Prostate gland (tissue), 2 donors: ENCODE results near the gene DPH1. TPM values are rescaled to one million over a fixed set of nuclear protein-coding genes. Genes with fewer than 3 reads are reported as not detected.
A peak's percentile ranks its signal among the peaks of the same experiment; 100 is the strongest.

Experiments used
- DNase-seq: peaks from one replicate; pipeline ENCODE4 v3.0.0-alpha.2; 2019; ENCODE audit warnings: low spot score
- H3K27ac ChIP-seq, 2 donors: fragments of 200-600 bp; sonication (generic); 2 replicates each; pipeline ENCODE4 v1.5.1; 2017 to 2019
- H3K27me3 ChIP-seq: fragments of 200-600 bp; sonication (generic); replicated peaks from 2 replicates; pipeline ENCODE4 v1.5.1; 2019; ENCODE audit not compliant: insufficient read depth
- H3K36me3 ChIP-seq, 2 donors: fragments of 200-600 bp; sonication (generic); 1 replicate in 1 of 2; 2 replicates in 1 of 2; pipeline versions ENCODE4 v1.5.1 to v1.8.1; 2017 to 2019
- H3K4me1 ChIP-seq: fragments of 200-600 bp; sonication (generic); replicated peaks from 2 replicates; pipeline ENCODE4 v1.5.1; 2019
- H3K4me3 ChIP-seq, 2 donors: fragments of 200-600 bp; sonication (generic); 2 replicates each; pipeline ENCODE4 v1.5.1; 2017 to 2019
- H3K9me3 ChIP-seq: fragments of 200-600 bp; sonication (generic); 2 replicates; pipeline ENCODE4 v1.5.1; 2017
- CTCF ChIP-seq, 4 experiments: fragments of 200-600 bp in 2 of 4; fragments of 450-650 bp in 2 of 4; sonication (generic) in 2 of 4; IDR thresholded peaks; 1 replicate in 3 of 4; 2 replicates in 1 of 4; pipeline ENCODE4 v1.5.1; 2016 to 2019; ENCODE audit warnings: antibody characterized with exemption in 4 of 4, mild to moderate bottlenecking in 2 of 4, moderate library complexity in 2 of 4
- POLR2A ChIP-seq: fragments of 450-650 bp; IDR thresholded peaks from one replicate; pipeline ENCODE4 v1.6.1; 2016; ENCODE audit warnings: antibody characterized with exemption, mild to moderate bottlenecking
- POLR2AphosphoS5 ChIP-seq: sonication (generic); formaldehyde crosslinking; IDR thresholded peaks from one replicate; pipeline ENCODE4 v1.6.1; 2017; ENCODE audit warnings: antibody characterized with exemption
- WGBS: methylation state at CpG from one replicate; pipeline ENCODE4 v1.1.5; 2018; 5-methylcytosine and 5-hydroxymethylcytosine counted together
- intact Hi-C: fragments of 100-400 bp; cut with DNase I; formaldehyde crosslinking; loops from one replicate; pipeline ENCODE4 v1.14.2; 2022
- total RNA-seq, 2 donors: library from RNA; depleted of rRNA; stranded (reverse); fragments of >200 nt; gene quantifications; one replicate each; pipeline ENCODE4 v1.1.0, GENCODE V29; 2016

DPH1 gene
- total RNA-seq, 2 donors from 2014 or later, result 61.4 to 84.1 TPM

GRCh38 chr17:2062571-2063183 lies 32.7 kb downstream of the DPH1 start:
- DNase-seq, result no peak
- intact Hi-C loops, result no loop called here
- Histone ChIP-seq H3K27me3 (no peaks in the 10 kb centered on the region), H3K36me3 (no peaks in the 10 kb centered on the region), H3K9me3 (no peaks in the 10 kb centered on the region), H3K27ac (peak overlapping the region; percentile 75 to 82), H3K4me3 (no peak overlapping the region), H3K4me1 (peaks cover 4% of the 10 kb centered on the region)
- WGBS, result 58% methylated on average over 11 of the region's 11 CpGs
- no peak for TF ChIP-seq CTCF (IDR thresholded peaks at IDR 0.05)
- TF ChIP-seq POLR2A, result no peak
- TF ChIP-seq POLR2AphosphoS5, result no peak

- H3K36me3 ChIP-seq, result no peaks in the 10 kb centered on the region
- 56% methylated on average over 16 of the region's 16 CpGs for WGBS
- no peaks in the 10 kb centered on the region for H3K9me3 ChIP-seq
- H3K4me3 ChIP-seq, result no peak overlapping the region
- DNase-seq, result no peak
- H3K27ac ChIP-seq, result peak overlapping the region; percentile 75 to 82
- TF ChIP-seq POLR2A (no peak), CTCF (IDR thresholded peaks at IDR 0.05) (no peak), POLR2AphosphoS5 (no peak)
- H3K27me3 ChIP-seq, result no peaks in the 10 kb centered on the region
- intact Hi-C loops, result no loop called here
- H3K4me1 ChIP-seq, result peaks cover 4% of the 10 kb centered on the region
Observed at GRCh38 chr17:2063261-2064146, 33.6 kb downstream of the DPH1 start.

- peaks cover 4% of the 10 kb centered on the region for H3K4me1 ChIP-seq
- no peaks in the 10 kb centered on the region for H3K36me3 ChIP-seq
- TF ChIP-seq POLR2A (no peak), POLR2AphosphoS5 (no peak), CTCF (IDR thresholded peaks at IDR 0.05) (no peak)
- 57% methylated on average over 5 of the region's 5 CpGs for WGBS
- intact Hi-C loops, result no loop called here
- no peaks in the 10 kb centered on the region for H3K27me3 ChIP-seq
- no peak for DNase-seq
- H3K4me3 ChIP-seq, result no peak overlapping the region
- peak overlapping the region; percentile 75 to 82 for H3K27ac ChIP-seq
- no peaks in the 10 kb centered on the region for H3K9me3 ChIP-seq
Observed at GRCh38 chr17:2064147-2064489, 34.2 kb downstream of the DPH1 start.

- WGBS, result 78% methylated on average over 6 of the region's 6 CpGs
- TF ChIP-seq POLR2A (no peak), CTCF (IDR thresholded peaks at IDR 0.05) (no peak), POLR2AphosphoS5 (no peak)
- no peaks in the 10 kb centered on the region for H3K9me3 ChIP-seq
- no peak for DNase-seq
- intact Hi-C loops, result no loop called here
- H3K27ac ChIP-seq, result peak overlapping the region; percentile 75 to 82
- H3K4me1 ChIP-seq, result peaks cover 4% of the 10 kb centered on the region
- no peaks in the 10 kb centered on the region for H3K27me3 ChIP-seq
- no peaks in the 10 kb centered on the region for H3K36me3 ChIP-seq
- H3K4me3 ChIP-seq, result no peak overlapping the region
Observed at GRCh38 chr17:2064520-2064971, 34.6 kb downstream of the DPH1 start.
